Upper lobe of left lung (tissue), 6 donors: ENCODE data around the gene SNTB2. TPM values are rescaled to one million over a fixed set of nuclear protein-coding genes. Genes with fewer than 3 reads are reported as not detected.

Experiments
- ATAC-seq, 2 donors: fragments of 200-7000 bp; cut with Tn5 transposase; one replicate each; pipeline ENCODE4 v1.9.1; 2022; ENCODE audit warnings: mild to moderate bottlenecking in 2 of 2, moderate library complexity in 2 of 2; ENCODE audit not compliant: low FRiP score in 2 of 2
- DNase-seq, 2 donors: peaks; one replicate each; pipeline ENCODE4 v3.0.0-alpha.2; 2019 to 2020
- H3K27ac ChIP-seq, 4 donors: fragments of 200-600 bp; sonication (generic); one replicate each; pipeline ENCODE4 v1.5.1; 2016 to 2019
- H3K27me3 ChIP-seq, 4 donors: fragments of 200-600 bp; sonication (generic); one replicate each; pipeline ENCODE4 v1.5.1; 2017 to 2019
- H3K36me3 ChIP-seq, 4 donors: fragments of 200-600 bp; sonication (generic); one replicate each; pipeline ENCODE4 v1.5.1; 2016 to 2019
- H3K4me1 ChIP-seq, 4 donors: fragments of 200-600 bp; sonication (generic); one replicate each; pipeline ENCODE4 v1.5.1; 2018 to 2019
- H3K4me3 ChIP-seq, 4 donors: fragments of 200-600 bp; sonication (generic); one replicate each; pipeline ENCODE4 v1.5.1; 2017 to 2019; ENCODE audit warnings: mild to moderate bottlenecking in 2 of 4, moderate library complexity in 1 of 4
- H3K9me3 ChIP-seq, 4 donors: fragments of 200-600 bp; sonication (generic); one replicate each; pipeline ENCODE4 v1.5.1; 2018 to 2019
- CTCF ChIP-seq, 6 experiments: fragments of 450-650 bp in 4 of 6; fragments of 200-600 bp in 2 of 6; sonication (generic) in 2 of 6; IDR thresholded peaks; one replicate each; pipeline ENCODE4 v1.5.1; 2016 to 2019; ENCODE audit warnings: antibody characterized with exemption in 6 of 6
- EP300 ChIP-seq, 4 donors: sonication (generic); formaldehyde crosslinking; IDR thresholded peaks; one replicate each; pipeline ENCODE4 v1.5.1; 2017; ENCODE audit warnings: antibody characterized with exemption in 4 of 4, control low read depth in 2 of 4
- POLR2A ChIP-seq, 4 donors: fragments of 450-650 bp; IDR thresholded peaks; one replicate each; pipeline ENCODE4 v1.5.1; 2016 to 2017; ENCODE audit warnings: antibody characterized with exemption in 4 of 4, mild to moderate bottlenecking in 2 of 4
- POLR2AphosphoS5 ChIP-seq, 2 donors: sonication (generic); formaldehyde crosslinking; IDR thresholded peaks; one replicate each; pipeline ENCODE4 v1.5.1; 2017; ENCODE audit warnings: antibody characterized with exemption in 2 of 2
- WGBS, 2 donors: methylation state at CpG; one replicate each; pipeline ENCODE4 v1.1.5; 2017 to 2018; 5-methylcytosine and 5-hydroxymethylcytosine counted together
- total RNA-seq, 6 donors: library from RNA; depleted of rRNA in 4 of 6; stranded (reverse); fragments of >200 nt in 4 of 6; gene quantifications; one replicate each; pipeline versions ENCODE4 v1.1.0 to v1.2.1, GENCODE V29; 2016 to 2021
- donor health status: DM: no; HTN: no; CAD: no; lungs with moderate emphysema.
- donor health status: DM: no; HTN: yes; CAD: no; lungs with severe emphysema.

Gene SNTB2
- total RNA-seq, 6 donors from 2014 or later = 24.1 to 41.2 (median 30.5) TPM

- peaks cover 40 to 76% (median 72%) of the 10 kb centered on the region in 4 donors for H3K36me3 ChIP-seq
- peaks cover 7 to 27% (median 15%) of the 10 kb centered on the region in 4 donors for H3K4me1 ChIP-seq
- 92 to 95% methylated on average over 4 to 17 of the region's 17 CpGs for WGBS, 2 donors
- H3K27me3 ChIP-seq = no peaks in the 10 kb centered on the region
- no peak overlapping the region for H3K27ac ChIP-seq
- DNase-seq = peak in 1 of 2 donors; percentile 66
- TF ChIP-seq POLR2AphosphoS5 (IDR thresholded peaks at IDR 0.05) (no peak), CTCF (IDR thresholded peaks at IDR 0.05) (no peak), POLR2A (IDR thresholded peaks at IDR 0.05) (no peak), EP300 (IDR thresholded peaks at IDR 0.05) (no peak)
- H3K9me3 ChIP-seq = no peaks in the 10 kb centered on the region
- no peak for ATAC-seq
- no peak overlapping the region for H3K4me3 ChIP-seq
Measured at GRCh38 chr16:69316595-69317034, 129.7 kb downstream of the SNTB2 start.

GRCh38 chr16:69318177-69318910, 131.4 kb downstream of the SNTB2 start:
- WGBS, 2 donors = 90 to 92% methylated on average over 14 to 30 of the region's 30 CpGs
- peak in 1 of 2 donors; percentile 56 for ATAC-seq

GRCh38 chr16:69318911-69319289, 131.9 kb downstream of the SNTB2 start:
- 90 to 100% methylated on average over 1 to 10 of the region's 10 CpGs for WGBS, 2 donors
- peaks cover 0 to 7% (median under 1%) of the 10 kb centered on the region in 4 donors for H3K4me1 ChIP-seq
- H3K27ac ChIP-seq = no peak overlapping the region
- no peaks in the 10 kb centered on the region for H3K9me3 ChIP-seq
- DNase-seq = no peak
- no peak for TF ChIP-seq CTCF (IDR thresholded peaks at IDR 0.05)
- TF ChIP-seq EP300 (IDR thresholded peaks at IDR 0.05) = no peak
- TF ChIP-seq POLR2AphosphoS5 (IDR thresholded peaks at IDR 0.05) = no peak
- no peak for TF ChIP-seq POLR2A (IDR thresholded peaks at IDR 0.05)
- peaks cover 57 to 99% (median 94%) of the 10 kb centered on the region in 4 donors for H3K36me3 ChIP-seq
- H3K27me3 ChIP-seq = no peaks in the 10 kb centered on the region
- ATAC-seq = no peak
- no peak overlapping the region for H3K4me3 ChIP-seq

More at GRCh38 chr16:69318177-69318910, 131.4 kb downstream of the SNTB2 start:
- no peak for TF ChIP-seq CTCF (IDR thresholded peaks at IDR 0.05)
- Histone ChIP-seq H3K4me3 (no peak overlapping the region), H3K9me3 (no peaks in the 10 kb centered on the region), H3K36me3 (peaks cover 56 to 94% (median 89%) of the 10 kb centered on the region in 4 donors), H3K4me1 (peaks cover 0 to 11% (median 1%) of the 10 kb centered on the region in 4 donors), H3K27ac (no peak overlapping the region), H3K27me3 (no peaks in the 10 kb centered on the region)
- peak; percentile 57 to 78 for DNase-seq

- Histone ChIP-seq H3K36me3 (peaks cover 57 to 100% (median 95%) of the 10 kb centered on the region in 4 donors), H3K27me3 (no peaks in the 10 kb centered on the region), H3K9me3 (no peaks in the 10 kb centered on the region), H3K27ac (no peak overlapping the region), H3K4me3 (no peak overlapping the region), H3K4me1 (peaks cover 0 to 7% (median 3%) of the 10 kb centered on the region in 4 donors)
- ATAC-seq (no peak), DNase-seq (no peak)
- WGBS, 2 donors = 93 to 97% methylated on average over 5 to 9 of the region's 9 CpGs
- TF ChIP-seq CTCF (IDR thresholded peaks at IDR 0.05) (no peak), POLR2A (IDR thresholded peaks at IDR 0.05) (no peak), EP300 (IDR thresholded peaks at IDR 0.05) (no peak), POLR2AphosphoS5 (IDR thresholded peaks at IDR 0.05) (no peak)
Measured at GRCh38 chr16:69319381-69319780, 132.4 kb downstream of the SNTB2 start.
